Keratinocyte (primary cell): ENCODE data around the gene PIH1D2.

Experiments used
- CTCF ChIP-seq, 3 experiments: IDR thresholded peaks in 1 of 3; conservative IDR thresholded peaks in 1 of 3; optimal IDR thresholded peaks in 1 of 3; 2 replicates in 2 of 3; 3 replicates in 1 of 3; pipeline versions ENCODE3 to v1.5.1; 2011; ENCODE audit warnings: low read length in 3 of 3, mild to moderate bottlenecking in 3 of 3, moderate library complexity in 2 of 3, control low read depth in 1 of 3, inconsistent platforms in 1 of 3; ENCODE audit not compliant: insufficient read depth in 2 of 3; ENCODE audit errors: extremely low read depth in 1 of 3
- EZH2 ChIP-seq: IDR thresholded peaks from one replicate; pipeline ENCODE4 v1.6.1; 2012; ENCODE audit warnings: inconsistent platforms, mild to moderate bottlenecking, low read length, moderate library complexity

GRCh38 chr11:112050721-112051120, 23.1 kb downstream of the PIH1D2 start:
- TF ChIP-seq CTCF (optimal IDR thresholded peaks at IDR 0.05 in 1 of 3, IDR thresholded peaks at IDR 0.05 in 1 of 3, conservative IDR thresholded peaks at IDR 0.05 in 1 of 3; ENCODE audit: extremely low read depth in 1 of 3, insufficient read depth in 2 of 3, low read length in 3 of 3) (no peak), EZH2 (no peak)
